ENCODE measurements around the gene ARID1B. TPM values are rescaled to one million over a fixed set of nuclear protein-coding genes. Genes with fewer than 3 reads are reported as not detected.
A peak's percentile ranks its signal among the peaks of the same experiment; 100 is the strongest.

ARID1B gene
- total RNA-seq, 1 experiment from 2014 or later: 60.3 TPM

- TF ChIP-seq FOXP4 (CRISPR knock-in tag; IDR thresholded peaks at IDR 0.05): no peak
Observed at GRCh38 chr6:156809034-156809433, 31.9 kb downstream of the ARID1B start (continued).

GRCh38 chr6:156809446-156810178 lies 32.4 kb downstream of the ARID1B start:
- ATAC-seq: no peak
- peaks cover 65% of the 10 kb centered on the region for H3K4me1 Mint-ChIP-seq
- CTCF ChIA-PET: no interaction called here
- POLR2A ChIA-PET: no interaction called here
- H3K36me3 Mint-ChIP-seq: peaks cover 9% of the 10 kb centered on the region
- TF ChIP-seq ZMAT4 (CRISPR knock-in tag; IDR thresholded peaks at IDR 0.05): no peak
- TF ChIP-seq, protein P1, sequence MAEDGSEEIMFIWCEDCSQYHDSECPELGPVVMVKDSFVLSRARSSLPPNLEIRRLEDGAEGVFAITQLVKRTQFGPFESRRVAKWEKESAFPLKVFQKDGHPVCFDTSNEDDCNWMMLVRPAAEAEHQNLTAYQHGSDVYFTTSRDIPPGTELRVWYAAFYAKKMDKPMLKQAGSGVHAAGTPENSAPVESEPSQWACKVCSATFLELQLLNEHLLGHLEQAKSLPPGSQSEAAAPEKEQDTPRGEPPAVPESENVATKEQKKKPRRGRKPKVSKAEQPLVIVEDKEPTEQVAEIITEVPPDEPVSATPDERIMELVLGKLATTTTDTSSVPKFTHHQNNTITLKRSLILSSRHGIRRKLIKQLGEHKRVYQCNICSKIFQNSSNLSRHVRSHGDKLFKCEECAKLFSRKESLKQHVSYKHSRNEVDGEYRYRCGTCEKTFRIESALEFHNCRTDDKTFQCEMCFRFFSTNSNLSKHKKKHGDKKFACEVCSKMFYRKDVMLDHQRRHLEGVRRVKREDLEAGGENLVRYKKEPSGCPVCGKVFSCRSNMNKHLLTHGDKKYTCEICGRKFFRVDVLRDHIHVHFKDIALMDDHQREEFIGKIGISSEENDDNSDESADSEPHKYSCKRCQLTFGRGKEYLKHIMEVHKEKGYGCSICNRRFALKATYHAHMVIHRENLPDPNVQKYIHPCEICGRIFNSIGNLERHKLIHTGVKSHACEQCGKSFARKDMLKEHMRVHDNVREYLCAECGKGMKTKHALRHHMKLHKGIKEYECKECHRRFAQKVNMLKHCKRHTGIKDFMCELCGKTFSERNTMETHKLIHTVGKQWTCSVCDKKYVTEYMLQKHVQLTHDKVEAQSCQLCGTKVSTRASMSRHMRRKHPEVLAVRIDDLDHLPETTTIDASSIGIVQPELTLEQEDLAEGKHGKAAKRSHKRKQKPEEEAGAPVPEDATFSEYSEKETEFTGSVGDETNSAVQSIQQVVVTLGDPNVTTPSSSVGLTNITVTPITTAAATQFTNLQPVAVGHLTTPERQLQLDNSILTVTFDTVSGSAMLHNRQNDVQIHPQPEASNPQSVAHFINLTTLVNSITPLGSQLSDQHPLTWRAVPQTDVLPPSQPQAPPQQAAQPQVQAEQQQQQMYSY (CRISPR knock-in tag; IDR thresholded peaks at IDR 0.05): no peak
- no peak for TF ChIP-seq SP1 (CRISPR knock-in tag; conservative IDR thresholded peaks at IDR 0.05)
- no peak for TF ChIP-seq ZBTB21 (CRISPR knock-in tag; IDR thresholded peaks at IDR 0.05; ENCODE audit: borderline replicate concordance)
- TF ChIP-seq ZNF138 (CRISPR knock-in tag; conservative IDR thresholded peaks at IDR 0.05): no peak
- no peak for TF ChIP-seq GRHL2 (CRISPR knock-in tag; IDR thresholded peaks at IDR 0.05; ENCODE audit: insufficient replicate concordance, severe bottlenecking)
- no peak for TF ChIP-seq NR2C2 (CRISPR knock-in tag; IDR thresholded peaks at IDR 0.05)
- peak overlapping the region; percentile 43; the same call in 1 of the 2 replicates for H3K27ac Mint-ChIP-seq
- no peak for DNase-seq (ENCODE audit: low spot score)
- H3K4me3 Mint-ChIP-seq: no peak overlapping the region
- peaks cover 8% of the 10 kb centered on the region for H3K9me3 Mint-ChIP-seq
- no peaks in the 10 kb centered on the region for H3K27me3 Mint-ChIP-seq (ENCODE audit: low read depth)

GRCh38 chr6:156814036-156814581 lies 36.9 kb downstream of the ARID1B start:
- Mint-ChIP-seq H3K4me1 (peaks cover 53% of the 10 kb centered on the region), H3K27me3 (ENCODE audit: low read depth) (no peaks in the 10 kb centered on the region), H3K36me3 (peaks cover 9% of the 10 kb centered on the region), H3K9me3 (peaks cover 8% of the 10 kb centered on the region), H3K27ac (no peak overlapping the region), H3K4me3 (no peak overlapping the region)
- CTCF ChIA-PET: no interaction called here
- DNase-seq (ENCODE audit: low spot score) (no peak), ATAC-seq (peak; percentile 66)
- TF ChIP-seq ZNF121 (CRISPR knock-in tag; IDR thresholded peaks at IDR 0.05): peak; percentile 55; the same call in 1 of the 2 replicates
- TF ChIP-seq USF1 (CRISPR knock-in tag; IDR thresholded peaks at IDR 0.05): no peak
- POLR2A ChIA-PET: no interaction called here

- Mint-ChIP-seq H3K27me3 (ENCODE audit: low read depth) (no peaks in the 10 kb centered on the region), H3K4me1 (peaks cover 59% of the 10 kb centered on the region), H3K4me3 (no peak overlapping the region), H3K36me3 (no peaks in the 10 kb centered on the region), H3K27ac (peak overlapping the region; percentile 46), H3K9me3 (no peaks in the 10 kb centered on the region)
- POLR2A ChIA-PET: no interaction called here
- ATAC-seq: peak; percentile 27
- DNase-seq (ENCODE audit: low spot score): no peak
- TF ChIP-seq ZNF416 (CRISPR knock-in tag; IDR thresholded peaks at IDR 0.05): no peak
- CTCF ChIA-PET: no interaction called here
Observed at GRCh38 chr6:156816505-156816904, 39.3 kb downstream of the ARID1B start.
